Kidney (tissue), 14 donors: Measurements from ENCODE around the gene MPRIP. TPM values are rescaled to one million over a fixed set of nuclear protein-coding genes. Genes with fewer than 3 reads are reported as not detected.

ENCODE experiments used
- DNase-seq, 5 donors: peaks; one replicate each; pipeline ENCODE4 v3.0.0-alpha.2; 2013 to 2020
- FAIRE-seq: peaks from 2 replicates; lab custom pipeline; 2012; peaks lifted over from hg19 to GRCh38; lab: Jason Lieb, UNC
- H3K27ac ChIP-seq, 2 donors: one replicate each; pipeline ENCODE4 v1.7.0; 2013; ENCODE audit warnings: low read depth in 2 of 2, low read length in 2 of 2, inconsistent platforms in 1 of 2
- H3K27me3 ChIP-seq: one replicate; pipeline ENCODE4 v1.7.1; 2013; ENCODE audit warnings: low read length, inconsistent platforms; ENCODE audit not compliant: control insufficient read depth, insufficient read depth
- H3K36me3 ChIP-seq, 3 donors: one replicate each; pipeline versions ENCODE4 v1.7.0 to v1.7.1; 2013; ENCODE audit warnings: low read length in 3 of 3, control low read depth in 1 of 3, inconsistent platforms in 1 of 3; ENCODE audit not compliant: insufficient read depth in 3 of 3, control insufficient read depth in 2 of 3
- H3K4me1 ChIP-seq, 3 donors: one replicate each; pipeline versions ENCODE4 v1.7.0 to v1.7.1; 2013; ENCODE audit warnings: low read length in 3 of 3, inconsistent platforms in 1 of 3, low read depth in 1 of 3; ENCODE audit not compliant: control insufficient read depth in 2 of 3, insufficient read depth in 2 of 3
- H3K4me3 ChIP-seq, 3 donors: one replicate each; pipeline versions ENCODE4 v1.7.0 to v1.8.1; 2013; ENCODE audit warnings: low read length in 3 of 3, control low read depth in 1 of 3, inconsistent platforms in 1 of 3
- H3K9ac ChIP-seq, 3 donors: one replicate each; pipeline versions ENCODE4 v1.7.0 to v1.7.1; 2013; ENCODE audit warnings: low read length in 3 of 3, control low read depth in 1 of 3, inconsistent platforms in 1 of 3
- H3K9me3 ChIP-seq, 3 donors: one replicate each; pipeline versions ENCODE4 v1.7.0 to v1.7.1; 2013; ENCODE audit warnings: low read length in 3 of 3, control low read depth in 1 of 3, inconsistent platforms in 1 of 3; ENCODE audit not compliant: control insufficient read depth in 2 of 3, insufficient read depth in 1 of 3
- intact Hi-C: fragments of 100-400 bp; cut with DNase I; formaldehyde crosslinking; loops from one replicate; pipeline ENCODE4 v1.11.1; 2022
- polyA plus RNA-seq: library from polyadenylated mRNA; stranded (reverse); fragments of 350-450 nt; fragmentation: Illumina TruSeq; extraction: RNeasy Lipid Tissue Mini Kit (QIAGEN cat#74804); gene quantifications from one replicate; pipeline ENCODE4 v1.2.3, GENCODE V29; 2014; ENCODE audit warnings: low read depth, low replicate concordance; ENCODE audit not compliant: insufficient read depth
- total RNA-seq: library from RNA; stranded (reverse); fragmentation: NEBNext Ultra II Directional; extraction: Animal tissue kit (Norgen Biotek cat#: 25700); gene quantifications from one replicate; pipeline ENCODE4 v1.2.1, GENCODE V29; 2021
- TF ChIP-seq, protein P1 (sequence below): IDR thresholded peaks from 3 replicates; pipeline ENCODE4 v1.5.1; 2012; ENCODE audit warnings: mild to moderate bottlenecking, moderate library complexity, borderline replicate concordance; ENCODE audit not compliant: insufficient read depth; ENCODE audit errors: extremely low read depth
- donor health status: control.
- donor health status: control.
- donor health status: control.
- donor health status: control.
- donor health status: control.
- donor health status: DM: yes; HTN: yes; CAD: no.
- donor health status: Normal renal cell carcinoma (clear cell type).

Gene MPRIP
- total and polyA plus RNA-seq, 2 donors from 2014 or later = 120 to 250 TPM

DNA sequence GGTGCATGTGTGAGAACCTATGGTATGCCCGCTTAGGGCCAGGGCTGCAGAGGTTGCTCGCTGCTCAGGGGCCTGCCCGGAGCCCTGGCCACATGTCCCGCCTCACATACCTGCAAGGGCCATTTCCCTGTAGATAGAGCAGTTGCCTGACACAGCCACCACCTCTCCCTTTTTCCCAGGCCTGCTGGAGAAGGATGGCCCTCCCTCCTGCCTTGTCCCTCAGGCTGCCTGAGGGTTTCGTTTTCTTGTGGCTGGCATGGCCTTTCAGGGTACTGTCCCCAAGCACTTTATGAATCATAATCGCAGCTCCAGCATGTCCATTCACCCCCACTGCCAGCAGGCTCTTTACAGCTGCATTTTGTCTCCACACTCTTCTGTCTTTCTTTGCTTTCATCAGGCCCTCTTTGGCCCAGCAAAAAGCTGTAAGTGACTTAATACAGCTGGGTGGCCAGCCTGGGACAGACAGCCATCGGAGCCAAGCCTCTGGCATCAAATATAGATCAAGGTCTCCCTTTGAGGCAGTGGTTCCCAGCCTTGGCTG, 65.7 kb downstream of the MPRIP start:
- peak overlapping the region in 1 of 3 donors; percentile 28 for H3K9ac ChIP-seq
- intact Hi-C loops = no loop called here
- no peaks in the 10 kb centered on the region for H3K27me3 ChIP-seq
- peaks cover 0 to 2% (median 0%) of the 10 kb centered on the region in 3 donors for H3K36me3 ChIP-seq
- peak overlapping the region; percentile 2 to 33 for H3K27ac ChIP-seq
- no peak overlapping the region for H3K4me3 ChIP-seq
- TF ChIP-seq, protein P1, sequence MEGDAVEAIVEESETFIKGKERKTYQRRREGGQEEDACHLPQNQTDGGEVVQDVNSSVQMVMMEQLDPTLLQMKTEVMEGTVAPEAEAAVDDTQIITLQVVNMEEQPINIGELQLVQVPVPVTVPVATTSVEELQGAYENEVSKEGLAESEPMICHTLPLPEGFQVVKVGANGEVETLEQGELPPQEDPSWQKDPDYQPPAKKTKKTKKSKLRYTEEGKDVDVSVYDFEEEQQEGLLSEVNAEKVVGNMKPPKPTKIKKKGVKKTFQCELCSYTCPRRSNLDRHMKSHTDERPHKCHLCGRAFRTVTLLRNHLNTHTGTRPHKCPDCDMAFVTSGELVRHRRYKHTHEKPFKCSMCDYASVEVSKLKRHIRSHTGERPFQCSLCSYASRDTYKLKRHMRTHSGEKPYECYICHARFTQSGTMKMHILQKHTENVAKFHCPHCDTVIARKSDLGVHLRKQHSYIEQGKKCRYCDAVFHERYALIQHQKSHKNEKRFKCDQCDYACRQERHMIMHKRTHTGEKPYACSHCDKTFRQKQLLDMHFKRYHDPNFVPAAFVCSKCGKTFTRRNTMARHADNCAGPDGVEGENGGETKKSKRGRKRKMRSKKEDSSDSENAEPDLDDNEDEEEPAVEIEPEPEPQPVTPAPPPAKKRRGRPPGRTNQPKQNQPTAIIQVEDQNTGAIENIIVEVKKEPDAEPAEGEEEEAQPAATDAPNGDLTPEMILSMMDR = no peak
- no peak for FAIRE-seq
- H3K4me1 ChIP-seq = peaks cover 0 to 64% (median 39%) of the 10 kb centered on the region in 3 donors
- no peaks in the 10 kb centered on the region for H3K9me3 ChIP-seq
- DNase-seq = peak in 2 of 5 donors; percentile 34 to 60

DNA sequence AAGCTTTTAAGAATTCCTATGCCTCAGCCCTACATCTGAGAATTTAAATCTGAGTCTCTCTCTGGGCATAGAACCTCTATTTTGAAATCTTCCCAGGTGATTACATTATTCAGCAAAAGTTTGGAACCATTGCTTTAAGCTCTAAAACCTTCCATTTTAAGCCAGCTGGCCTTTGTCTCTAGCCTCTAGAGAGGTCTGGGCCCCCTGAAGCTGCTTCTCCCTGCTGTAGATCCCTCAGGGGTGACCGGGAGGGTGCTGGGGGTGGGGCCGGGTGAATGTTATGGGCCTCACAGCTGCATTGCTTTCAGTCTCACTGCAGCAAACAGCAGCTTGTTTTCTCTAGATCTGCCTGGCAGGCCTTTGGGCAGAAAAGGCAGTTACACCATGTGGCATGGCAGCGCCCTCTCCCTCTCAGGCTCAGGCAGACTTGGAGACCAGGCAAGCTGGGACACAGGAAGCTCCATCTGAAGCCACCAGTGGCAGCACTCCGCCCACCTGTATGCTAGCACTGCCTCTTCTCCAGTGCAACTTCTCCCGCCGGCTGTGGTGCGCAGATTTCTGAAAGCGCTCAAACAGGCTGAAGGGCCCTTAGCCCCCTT, 66.3 kb downstream of the MPRIP start:
- TF ChIP-seq, protein P1 = no peak
- no peaks in the 10 kb centered on the region for H3K27me3 ChIP-seq
- H3K9me3 ChIP-seq = no peaks in the 10 kb centered on the region
- DNase-seq (peak in 3 of 5 donors; percentile 28 to 69 (median 53)), FAIRE-seq (no peak)
- H3K9ac ChIP-seq = peak overlapping the region in 1 of 3 donors; percentile 28
- intact Hi-C loops = no loop called here
- peaks cover 0 to 62% (median 37%) of the 10 kb centered on the region in 3 donors for H3K4me1 ChIP-seq
- no peak overlapping the region for H3K4me3 ChIP-seq
- H3K27ac ChIP-seq = peak overlapping the region; percentile 27 to 61
- peaks cover 0 to 2% (median 0%) of the 10 kb centered on the region in 3 donors for H3K36me3 ChIP-seq

DNA sequence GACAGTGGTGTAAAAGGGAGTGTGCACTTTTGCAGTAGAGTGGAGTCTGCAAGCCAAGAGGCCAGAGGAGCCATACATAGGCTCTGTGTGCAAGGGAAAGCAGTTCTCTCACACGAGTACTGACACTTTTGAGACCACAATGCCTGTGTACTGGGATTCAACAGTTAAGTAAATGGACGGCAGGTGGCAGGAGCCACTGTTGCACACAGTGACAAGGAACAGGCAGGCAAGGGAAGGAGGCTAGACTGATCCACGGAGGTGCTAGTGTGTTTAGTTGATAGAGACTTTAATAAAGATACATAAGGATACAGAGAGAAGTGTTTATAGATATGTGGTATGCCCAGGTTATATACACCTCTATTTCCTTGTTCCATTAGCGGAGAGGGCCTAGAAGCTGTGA, 67.0 kb downstream of the MPRIP start:
- Histone ChIP-seq H3K9ac (no peak overlapping the region), H3K4me3 (no peak overlapping the region), H3K4me1 (peaks cover 0 to 61% (median 37%) of the 10 kb centered on the region in 3 donors), H3K27me3 (no peaks in the 10 kb centered on the region), H3K27ac (peak overlapping the region in 1 of 2 donors; percentile 61), H3K36me3 (peaks cover 0 to 2% (median 0%) of the 10 kb centered on the region in 3 donors), H3K9me3 (no peaks in the 10 kb centered on the region)
- intact Hi-C loops = no loop called here
- FAIRE-seq (no peak), DNase-seq (peak in 1 of 5 donors; percentile 22)
- TF ChIP-seq, protein P1 = no peak
